COLO829 (cell line): Measurements from ENCODE around the gene NDST1.

Source experiments
- DNase-seq: peaks from one replicate; pipeline ENCODE4 v3.0.0; 2012; ENCODE audit warnings: low spot score

Gene NDST1

DNA sequence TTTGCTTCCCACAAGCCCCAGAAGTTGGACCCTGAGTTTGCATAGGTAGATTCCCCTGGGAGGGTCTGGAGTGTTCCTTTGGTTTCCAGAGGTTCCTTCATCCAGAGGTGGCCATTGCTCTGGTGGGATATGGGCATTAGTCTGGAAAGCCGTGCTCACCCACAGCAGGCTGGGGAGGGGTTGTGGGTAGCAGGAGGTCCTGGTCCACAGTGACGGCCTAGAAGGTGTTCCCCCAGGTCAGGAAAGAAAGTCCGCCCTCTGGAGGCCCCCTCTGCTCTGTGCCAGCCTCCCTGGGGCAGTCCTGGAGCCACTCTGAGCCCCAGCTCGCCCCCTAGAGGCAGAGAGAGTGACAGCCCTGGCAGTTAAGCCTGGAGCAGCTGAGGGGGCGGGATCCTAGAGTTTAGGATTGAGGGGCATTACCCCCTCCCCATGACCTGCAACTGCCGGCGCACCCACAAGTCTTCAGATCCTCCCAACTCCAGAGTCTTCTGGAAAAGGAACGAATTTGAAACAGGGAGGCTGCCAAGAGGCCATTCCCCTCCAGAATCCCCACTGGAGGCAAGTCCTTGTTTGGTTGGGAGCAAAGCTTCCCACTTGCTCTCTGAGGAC lies 36.8 kb downstream of the NDST1 start:
- DNase-seq: peak; percentile 59

- DNase-seq: no peak
Measured at GRCh38 chr5:150545246-150545645, 37.3 kb downstream of the NDST1 start.

DNA sequence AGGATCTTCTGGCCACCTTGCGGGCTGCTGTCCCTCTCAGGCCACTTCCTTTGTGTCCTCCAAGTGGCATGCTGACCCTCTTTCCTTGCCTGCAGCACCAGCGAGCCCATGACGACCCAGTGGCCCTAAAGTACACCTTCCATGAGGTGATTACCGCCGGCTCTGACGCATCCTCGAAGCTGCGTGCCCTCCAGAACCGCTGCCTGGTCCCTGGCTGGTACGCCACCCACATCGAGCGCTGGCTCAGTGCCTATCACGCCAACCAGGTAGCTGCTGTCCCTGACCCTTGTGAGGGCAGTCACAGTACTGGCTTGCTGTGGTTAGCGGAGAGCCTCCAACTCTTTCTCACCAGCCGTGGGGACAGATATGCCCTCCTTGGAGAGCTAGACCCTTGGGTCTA lies 40.2 kb downstream of the NDST1 start:
- no peak for DNase-seq

DNA sequence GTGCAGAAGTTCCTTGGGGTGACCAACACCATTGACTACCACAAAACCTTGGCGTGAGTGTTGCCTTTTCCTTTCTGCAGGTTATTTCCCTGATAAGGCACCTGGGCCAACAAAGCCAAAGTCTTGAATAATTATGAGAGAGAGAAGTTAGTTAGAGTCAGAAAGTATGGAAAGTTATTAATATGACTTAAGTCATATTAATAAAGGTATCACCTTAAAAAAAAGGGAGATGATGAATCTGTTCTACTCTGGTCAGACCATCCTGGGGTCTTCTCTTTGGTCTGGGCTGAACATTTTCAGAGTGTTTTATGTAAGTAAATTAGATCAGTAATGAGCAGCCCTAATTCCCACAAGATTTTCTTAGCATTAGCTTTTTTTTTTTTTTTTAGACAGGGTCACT lies 41.8 kb downstream of the NDST1 start:
- no peak for DNase-seq

- DNase-seq: no peak
Measured at GRCh38 chr5:150550286-150550685, 42.4 kb downstream of the NDST1 start.

DNA sequence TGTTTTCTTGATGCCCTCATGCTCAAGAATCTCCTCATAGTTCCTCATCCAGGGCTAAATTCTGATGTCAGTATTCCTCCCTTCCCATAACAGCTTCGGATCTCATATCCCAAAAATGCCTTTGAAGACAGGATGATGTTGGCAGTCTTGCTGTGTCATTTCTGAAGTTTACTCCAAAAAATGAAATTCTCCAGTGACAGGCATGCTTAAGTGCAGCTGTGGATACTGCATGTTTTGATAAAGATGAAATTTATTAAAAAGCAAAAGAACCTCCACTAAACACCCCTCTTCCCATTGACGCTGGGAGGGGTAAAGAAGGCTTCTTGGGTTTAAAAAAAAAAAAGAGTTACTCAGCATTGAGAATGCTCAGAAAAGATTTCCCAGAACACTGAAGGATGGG lies 43.1 kb downstream of the NDST1 start:
- no peak for DNase-seq

GRCh38 chr5:150553402-150553801 lies 45.5 kb downstream of the NDST1 start:
- no peak for DNase-seq

- no peak for DNase-seq
Measured at GRCh38 chr5:150553911-150554310, 46.0 kb downstream of the NDST1 start.

DNA sequence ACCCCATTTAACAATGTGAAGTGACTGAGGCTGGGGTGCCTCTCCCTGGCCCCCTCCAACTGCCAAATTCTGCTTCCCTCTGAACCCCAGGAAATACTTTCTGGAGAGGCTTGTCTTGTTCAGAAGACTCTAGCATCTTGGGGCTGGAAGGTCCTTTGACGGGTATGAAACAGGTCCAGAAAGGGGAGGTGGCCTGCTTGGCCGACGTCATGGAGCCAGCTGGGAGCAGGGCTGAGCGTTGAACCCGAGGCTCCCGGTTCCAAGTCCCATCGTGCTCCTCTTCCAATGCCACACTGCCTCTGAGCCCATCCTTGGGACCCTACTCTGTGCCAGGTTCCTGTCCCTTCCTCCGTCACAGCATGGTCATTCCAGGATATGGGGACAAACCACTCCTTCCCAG lies 46.9 kb downstream of the NDST1 start:
- no peak for DNase-seq

GRCh38 chr5:150556106-150556505 lies 48.2 kb downstream of the NDST1 start:
- DNase-seq: no peak

GRCh38 chr5:150556859-150557508 lies 49.1 kb downstream of the NDST1 start:
- DNase-seq: no peak

DNA sequence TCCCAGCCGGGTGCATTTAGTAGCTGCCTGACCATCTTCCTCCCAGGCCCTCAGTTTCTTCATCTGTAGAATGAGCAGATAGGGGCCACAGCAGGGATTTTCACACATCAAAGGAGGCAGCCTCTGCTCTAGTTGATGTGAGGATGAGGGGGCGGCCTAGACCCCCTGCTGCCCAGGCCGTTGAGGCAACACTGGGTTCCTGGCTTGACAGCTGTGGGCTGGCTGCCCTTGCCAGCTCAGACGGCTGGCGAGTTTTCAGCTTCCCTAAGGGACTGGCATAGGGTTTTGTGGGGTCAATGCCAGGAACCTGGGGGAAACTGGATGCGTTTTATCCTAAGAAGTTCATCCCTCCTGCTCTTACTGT lies 49.6 kb downstream of the NDST1 start:
- no peak for DNase-seq

GRCh38 chr5:150558088-150558621 lies 50.2 kb downstream of the NDST1 start:
- DNase-seq: no peak

DNA sequence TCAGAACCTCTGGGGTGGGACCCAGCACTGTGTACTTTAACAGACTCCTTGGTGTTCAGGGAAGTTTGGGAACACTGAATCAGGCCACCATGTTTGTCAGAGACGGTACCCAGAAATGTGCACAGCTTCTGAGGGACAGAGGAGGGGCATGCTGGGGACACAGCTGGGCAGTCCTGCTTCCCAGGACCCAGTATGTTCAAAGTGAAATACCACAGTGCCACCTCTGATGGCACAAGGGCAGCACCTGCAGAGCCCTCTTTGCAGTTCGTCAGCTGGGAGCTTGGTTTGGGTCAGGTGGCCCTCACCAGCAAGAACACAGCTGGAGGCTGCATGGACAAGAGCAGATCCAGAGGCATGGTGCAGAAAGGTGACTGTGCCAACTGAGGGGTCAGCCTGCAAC lies 51.2 kb downstream of the NDST1 start:
- DNase-seq: no peak

GRCh38 chr5:150559701-150560100 lies 51.8 kb downstream of the NDST1 start:
- DNase-seq: no peak

DNA sequence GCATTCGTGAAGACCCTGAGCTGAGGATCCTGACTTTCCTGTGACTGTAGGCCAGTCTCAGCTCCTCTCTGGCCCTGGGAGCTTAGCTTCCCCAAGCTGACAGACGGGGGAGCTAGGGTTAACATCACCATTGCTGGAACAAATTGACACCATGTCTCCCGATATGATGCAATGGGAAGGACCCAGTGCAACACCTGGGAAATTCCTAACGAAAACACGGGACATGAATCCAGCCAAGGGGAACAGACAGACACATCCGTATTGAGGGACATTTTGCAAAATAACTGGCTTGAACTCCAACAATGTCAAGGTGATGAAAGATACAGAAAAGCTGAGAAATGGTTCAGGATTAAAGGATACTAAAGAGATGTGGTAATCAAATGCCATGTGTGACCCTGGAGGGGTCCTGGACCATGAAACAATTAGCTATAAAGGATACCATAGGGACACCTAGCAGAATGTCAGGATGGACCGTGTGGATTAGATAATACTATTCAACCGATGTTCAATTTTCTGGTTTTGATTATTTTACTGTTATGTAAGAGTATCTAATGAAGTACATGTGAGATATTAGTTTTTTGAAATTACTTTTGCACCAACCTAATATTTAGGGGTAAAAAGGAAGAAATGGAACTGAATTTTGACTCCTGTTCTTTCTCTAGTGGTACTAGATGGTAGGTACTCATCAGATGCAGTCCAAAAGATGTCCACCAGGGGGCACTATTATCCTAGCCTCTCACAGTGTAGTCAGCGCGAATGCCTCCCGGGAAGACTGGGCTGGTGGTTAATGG lies 52.7 kb downstream of the NDST1 start:
- peak; percentile 77 for DNase-seq

DNA sequence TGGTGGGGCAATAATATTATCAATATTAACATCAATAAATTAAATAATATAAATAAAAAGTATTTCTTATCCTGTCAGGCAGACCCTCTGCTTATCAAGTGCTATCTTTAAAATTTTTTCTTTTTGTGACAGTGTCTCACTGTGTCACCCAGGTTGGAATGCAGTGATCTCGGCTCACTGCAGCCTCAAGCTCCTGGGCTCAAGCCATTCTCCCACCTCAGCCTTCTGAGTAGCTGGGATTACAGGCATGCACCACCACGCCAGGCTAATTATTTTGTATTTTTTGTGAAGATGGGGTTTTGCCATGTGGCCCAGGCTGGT lies 53.2 kb downstream of the NDST1 start:
- no peak for DNase-seq

DNA sequence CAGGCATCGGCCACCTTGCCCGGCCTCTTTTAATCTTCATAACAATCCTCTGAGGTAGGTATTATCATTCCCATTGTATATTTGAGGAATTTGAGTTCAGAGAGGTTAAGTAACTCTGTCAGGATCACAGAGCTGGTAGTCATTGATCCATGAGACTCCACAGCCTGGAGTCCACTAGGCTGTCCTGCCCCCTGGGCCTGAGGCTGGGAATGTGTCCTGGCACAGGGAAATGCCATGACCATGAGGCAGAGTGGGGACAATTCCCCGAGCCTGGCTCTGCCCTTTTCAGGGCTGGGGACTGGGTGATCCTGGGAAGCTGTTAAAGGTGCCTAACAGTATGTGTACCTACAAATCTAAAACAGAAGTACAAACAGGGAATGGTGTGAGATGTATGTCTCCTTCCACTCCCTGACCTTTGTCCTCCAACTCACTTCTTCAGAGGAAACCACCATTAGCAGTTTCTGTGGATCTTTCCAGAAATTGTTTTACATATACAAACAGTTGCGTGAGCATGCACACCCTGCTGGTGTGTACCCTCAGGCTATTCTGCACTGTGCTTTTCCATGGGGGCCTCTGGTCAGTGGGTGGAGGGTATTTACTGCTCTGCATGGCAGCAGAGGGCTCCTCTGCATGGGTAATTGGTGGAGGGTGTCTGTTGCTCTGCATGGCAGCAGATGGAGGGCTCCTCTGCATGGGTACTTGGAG lies 53.8 kb downstream of the NDST1 start:
- DNase-seq: no peak

DNA sequence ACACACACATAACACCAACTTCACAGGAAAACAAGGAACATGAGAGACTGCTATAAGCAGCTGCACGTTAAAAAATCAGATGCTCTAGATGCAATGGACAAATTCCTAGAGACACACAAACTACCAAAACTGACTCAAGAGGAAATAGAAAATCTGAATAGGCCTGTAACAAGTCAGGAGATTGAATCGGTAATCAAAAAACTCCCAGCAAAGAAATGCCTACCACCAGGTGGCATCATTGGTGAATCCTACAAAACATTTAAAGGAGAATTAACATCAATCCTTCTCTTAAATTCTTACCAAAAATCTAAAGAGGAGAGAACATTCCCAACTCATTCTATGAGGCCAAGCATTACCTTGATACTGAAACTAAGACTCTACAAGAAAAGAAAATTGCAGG lies 54.9 kb downstream of the NDST1 start:
- peak; percentile 35 for DNase-seq

GRCh38 chr5:150565868-150566267 lies 57.9 kb downstream of the NDST1 start:
- no peak for DNase-seq

DNA sequence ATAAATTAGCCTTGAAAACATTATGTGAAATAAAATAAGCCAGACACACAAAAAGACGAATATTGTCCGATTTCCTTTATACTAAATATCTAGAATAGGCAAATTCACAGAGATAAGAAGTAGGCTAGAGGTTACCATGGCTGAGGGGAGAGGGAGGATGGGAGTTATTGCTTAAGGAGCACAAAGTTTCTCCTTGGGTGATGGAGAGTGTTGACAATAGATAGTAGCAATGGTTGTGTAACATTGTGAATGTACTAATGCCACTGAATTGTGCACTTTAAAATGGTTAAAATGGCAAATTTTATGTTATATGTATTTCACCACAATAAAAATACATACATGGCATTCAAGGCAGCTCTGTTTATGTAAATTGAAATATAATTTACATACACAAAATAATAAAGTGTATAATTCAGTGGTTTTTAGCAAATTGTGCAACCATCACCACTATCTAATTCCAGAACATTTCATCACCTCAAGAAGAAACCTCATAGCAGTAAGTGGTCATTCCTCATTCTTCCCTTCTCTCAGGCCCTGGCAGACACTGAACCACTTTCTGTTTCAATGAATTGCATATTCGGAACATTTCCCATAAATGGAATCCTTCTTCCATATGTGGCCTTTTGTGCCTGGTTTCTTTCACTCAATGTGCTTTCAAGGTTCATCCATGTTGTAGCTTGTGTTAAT lies 59.2 kb downstream of the NDST1 start:
- DNase-seq: no peak

DNA sequence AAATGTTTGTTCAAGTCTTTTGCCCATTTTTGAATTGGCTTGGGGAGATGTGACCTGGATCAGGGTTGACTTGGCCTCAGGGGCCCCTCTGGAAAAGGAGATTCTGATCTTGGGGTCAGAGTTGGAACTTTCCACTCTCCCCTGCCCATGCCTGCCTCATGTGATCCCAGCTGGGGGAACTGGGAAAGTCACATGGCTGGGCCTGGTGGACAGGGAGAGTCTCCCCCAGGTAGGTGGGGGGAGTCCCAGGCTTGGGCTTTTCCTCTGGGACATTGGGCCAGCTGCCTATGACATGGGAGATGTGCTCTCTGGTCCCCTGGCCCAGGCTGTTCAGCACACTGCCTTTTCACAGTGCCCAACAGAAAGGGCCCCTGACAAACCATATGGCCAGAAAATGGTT lies 60.7 kb downstream of the NDST1 start:
- no peak for DNase-seq
